Naive B cell (primary cell): ENCODE data around the gene ZSWIM7. TPM values are rescaled to one million over a fixed set of nuclear protein-coding genes. Genes with fewer than 3 reads are reported as not detected.

ENCODE experiments used
- ATAC-seq, 2 donors: fragments of 150-1000 bp; cut with Tn5 transposase; 2 replicates each; pipeline ENCODE4 v1.10.0; 2021; ENCODE audit warnings: low read depth in 2 of 2, mild to moderate bottlenecking in 2 of 2, moderate library complexity in 2 of 2
- DNase-seq: peaks from one replicate; pipeline ENCODE4 v3.0.0; 2022
- H3K27ac Mint-ChIP-seq, 6 donors: one replicate each; pipeline ENCODE4 v1.8.0; 2020 to 2022; ENCODE audit warnings: mild to moderate bottlenecking in 6 of 6, mixed read lengths in 6 of 6, moderate library complexity in 5 of 6, inconsistent platforms in 2 of 6
- H3K27me3 Mint-ChIP-seq, 3 donors: one replicate each; pipeline ENCODE4 v1.8.0; 2021 to 2022; ENCODE audit warnings: mixed read lengths in 3 of 3, mild to moderate bottlenecking in 1 of 3
- H3K36me3 Mint-ChIP-seq, 2 donors: one replicate each; pipeline ENCODE4 v1.8.0; 2020 to 2022; ENCODE audit warnings: mixed read lengths in 2 of 2, inconsistent platforms in 1 of 2, mild to moderate bottlenecking in 1 of 2
- H3K4me1 Mint-ChIP-seq, 3 donors: one replicate each; pipeline ENCODE4 v1.8.0; 2020 to 2022; ENCODE audit warnings: mixed read lengths in 3 of 3, inconsistent platforms in 1 of 3, mild to moderate bottlenecking in 1 of 3, moderate library complexity in 1 of 3
- H3K4me3 Mint-ChIP-seq, 8 donors: one replicate each; pipeline ENCODE4 v1.8.0; 2020 to 2022; ENCODE audit warnings: mild to moderate bottlenecking in 8 of 8, mixed read lengths in 8 of 8, moderate library complexity in 8 of 8, inconsistent platforms in 2 of 8
- H3K9me3 Mint-ChIP-seq, 7 donors: one replicate each; pipeline ENCODE4 v1.8.0; 2020 to 2022; ENCODE audit warnings: mixed read lengths in 7 of 7, mild to moderate bottlenecking in 5 of 7, inconsistent platforms in 2 of 7, moderate library complexity in 1 of 7
- polyA plus RNA-seq, 6 donors: library from polyadenylated mRNA; unstranded; fragments of 300-500 nt; fragmentation: Illumina TruSeq; gene quantifications; one replicate each; pipeline ENCODE4 v1.2.3, GENCODE V29; 2021; ENCODE audit warnings: low read depth in 6 of 6

The ZSWIM7 gene
- polyA plus RNA-seq, 6 donors from 2014 or later: 55.7 to 111 (median 82.1) TPM

GRCh38 chr17:15928286-15928785 lies 71.2 kb downstream of the ZSWIM7 start:
- Mint-ChIP-seq H3K36me3 (peaks cover 0 to 8% of the 10 kb centered on the region in 2 donors), H3K4me3 (peak overlapping the region in 3 of 8 donors; percentile 11 to 59 (median 49)), H3K27me3 (peaks cover 17 to 26% (median 18%) of the 10 kb centered on the region in 3 donors), H3K4me1 (peaks cover 14 to 16% (median 15%) of the 10 kb centered on the region in 3 donors), H3K9me3 (peaks cover 0 to 2% (median 0%) of the 10 kb centered on the region in 7 donors), H3K27ac (peak overlapping the region in 4 of 6 donors; percentile 1 to 87 (median 60))
- no peak for ATAC-seq
- DNase-seq: no peak

Other genes with a start within 250 kb of the ZSWIM7 start
- 1 to 10 TPM in 3 of 6 donors, under 1 TPM in 3; 0.20 to 1.6 (median 0.99) TPM for gene ADORA2B, start 54.6 kb downstream of the ZSWIM7 start, polyA plus RNA-seq
- 10 to 100 TPM; 35.1 to 49.5 (median 37.4) TPM for gene TTC19, start 120 bp upstream of the ZSWIM7 start, polyA plus RNA-seq
- 100 to 1,000 TPM in 1 of 6 donors, 10 to 100 TPM in 5; 65.6 to 181 (median 69.0) TPM for gene NCOR1, start 215.8 kb upstream of the ZSWIM7 start, polyA plus RNA-seq
- gene PIGL, start 217.5 kb upstream of the ZSWIM7 start, polyA plus RNA-seq: 10 to 100 TPM in 3 of 6 donors, 1 to 10 TPM in 3; 7.1 to 16.1 (median 9.5) TPM